ENCODE data around the gene FEM1A. TPM values are rescaled to one million over a fixed set of nuclear protein-coding genes. Genes with fewer than 3 reads are reported as not detected.
A peak's percentile ranks its signal among the peaks of the same experiment; 100 is the strongest.
"Not testable (repeated sequence)": the region's sequence is repeated elsewhere in the genome, so short reads cannot be mapped to it uniquely, and the experiment has no call there.

FEM1A gene
- total RNA-seq, 1 donor from 2014 or later: 18.4 TPM

GRCh38 chr19:4775627-4776152, 15.8 kb upstream of the FEM1A start:
- DNase-seq: no peak

GRCh38 chr19:4776436-4777211, 14.9 kb upstream of the FEM1A start:
- no peak for DNase-seq

GRCh38 chr19:4778124-4778523, 13.4 kb upstream of the FEM1A start:
- not testable (repeated sequence) for DNase-seq

- DNase-seq: no peak
Measured at GRCh38 chr19:4780860-4781259, 10.7 kb upstream of the FEM1A start.

- no peak for DNase-seq
Measured at GRCh38 chr19:4781801-4782200, 9.7 kb upstream of the FEM1A start.

- DNase-seq: not testable (repeated sequence)
Measured at GRCh38 chr19:4786412-4787016, 5.0 kb upstream of the FEM1A start.

- peak; percentile 20 for DNase-seq
Measured at GRCh38 chr19:4792019-4792865, 708 bp downstream of the FEM1A start.

- DNase-seq: not testable (repeated sequence)
Measured at GRCh38 chr19:4792866-4793195, 1.3 kb downstream of the FEM1A start.

- DNase-seq: not testable (repeated sequence)
Measured at GRCh38 chr19:4793278-4793677, 1.7 kb downstream of the FEM1A start.

- DNase-seq: no peak
Measured at GRCh38 chr19:4794971-4795370, 3.4 kb downstream of the FEM1A start.

- peak; percentile 54 for DNase-seq
Measured at GRCh38 chr19:4795400-4795799, 3.9 kb downstream of the FEM1A start.

GRCh38 chr19:4800591-4801081, 9.1 kb downstream of the FEM1A start:
- DNase-seq: no peak

- no peak for DNase-seq
Measured at GRCh38 chr19:4801085-4801619, 9.6 kb downstream of the FEM1A start.

GRCh38 chr19:4802711-4803110, 11.2 kb downstream of the FEM1A start:
- no peak for DNase-seq

- DNase-seq: peak; percentile 76
Measured at GRCh38 chr19:4803736-4804695, 12.5 kb downstream of the FEM1A start.

- DNase-seq: not testable (repeated sequence)
Measured at GRCh38 chr19:4805140-4805539, 13.6 kb downstream of the FEM1A start.

GRCh38 chr19:4806384-4806783, 14.8 kb downstream of the FEM1A start:
- no peak for DNase-seq

- no peak for DNase-seq
Measured at GRCh38 chr19:4807188-4807587, 15.7 kb downstream of the FEM1A start.

- peak; percentile 89 for DNase-seq
Measured at GRCh38 chr19:4811328-4812131, 20.0 kb downstream of the FEM1A start.

- DNase-seq: no peak
Measured at GRCh38 chr19:4814625-4815425, 23.3 kb downstream of the FEM1A start.

Measured in dermis blood vessel endothelial cell (primary cell).